HG03342 (cell line): ENCODE data around the gene LCE1A.

Experiments
- ATAC-seq: cut with Tn5 transposase; IDR thresholded peaks from one replicate; pipeline ENCODE4 v1.9.1; 2021; ENCODE audit warnings: mild to moderate bottlenecking, moderate library complexity; ENCODE audit not compliant: unreplicated experiment

Gene LCE1A

DNA sequence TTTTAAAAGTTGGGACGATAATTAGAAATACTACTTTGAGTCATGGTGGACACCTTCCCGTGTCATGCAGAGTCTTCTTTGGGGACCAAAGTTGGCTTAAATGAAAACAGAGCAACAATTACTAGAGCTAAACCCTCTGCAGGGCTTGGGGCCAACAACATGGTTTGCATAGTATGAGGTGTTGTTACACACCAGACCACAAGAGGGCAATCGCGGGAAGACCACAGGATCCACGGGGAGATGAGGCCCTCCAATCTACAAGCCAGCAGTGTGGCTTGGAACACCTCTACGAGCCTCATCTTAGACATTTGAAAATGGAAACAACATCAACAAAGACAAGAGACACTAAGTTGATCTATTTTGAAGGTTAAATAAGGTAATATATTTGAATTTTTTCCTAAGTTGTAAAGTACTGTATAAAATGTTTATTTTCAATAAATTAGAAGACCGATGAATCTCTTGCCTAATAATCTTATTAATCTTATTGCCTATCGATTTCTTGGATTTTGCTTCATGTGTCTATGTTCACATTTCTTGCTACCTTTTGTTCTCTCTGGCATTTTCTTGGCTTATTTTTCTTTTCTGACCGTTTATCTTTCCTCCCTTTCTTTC lies 42.6 kb downstream of the LCE1A start:
- ATAC-seq: peak; percentile 68

DNA sequence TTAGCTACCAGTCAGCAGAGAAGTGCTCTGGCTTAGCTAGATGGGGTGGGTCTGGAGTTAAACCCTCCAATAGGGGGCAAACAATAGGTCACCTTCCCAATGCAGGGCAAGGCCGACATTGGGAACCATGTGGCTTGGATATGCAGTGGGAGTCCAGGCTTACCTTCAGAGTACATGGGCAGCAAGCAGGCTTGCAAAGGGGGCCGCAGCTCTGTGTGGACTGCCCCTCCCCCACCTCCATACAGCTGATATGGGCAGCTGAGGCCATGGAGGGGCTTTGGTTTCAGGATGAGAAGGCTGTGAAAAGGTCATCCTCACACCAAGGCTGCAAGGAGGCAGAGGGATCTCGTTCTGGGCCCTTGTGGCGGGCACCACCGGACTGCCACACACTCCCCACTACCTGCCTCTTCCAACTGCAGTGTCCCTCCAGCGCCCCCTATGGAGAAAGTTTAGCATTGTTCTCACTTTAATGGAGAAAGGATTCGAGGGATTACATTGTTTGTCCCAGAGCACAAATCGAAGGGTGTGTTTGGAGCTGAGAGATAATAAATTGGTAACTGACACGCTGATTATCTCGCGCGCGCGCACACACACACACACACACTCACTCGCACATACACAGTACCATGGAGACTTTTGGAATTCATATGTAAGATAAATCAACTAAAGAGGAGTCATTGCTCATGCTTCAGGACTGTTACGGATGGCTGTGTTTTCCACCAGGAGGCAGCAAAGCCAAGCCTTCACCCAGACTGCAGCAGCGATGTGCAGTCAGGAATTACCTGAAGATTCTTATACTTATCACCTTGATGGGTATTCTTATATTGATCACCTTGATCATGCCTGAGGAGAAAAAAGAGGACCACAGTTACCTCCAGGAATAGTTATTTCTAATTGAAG lies 43.8 kb downstream of the LCE1A start:
- no peak for ATAC-seq

DNA sequence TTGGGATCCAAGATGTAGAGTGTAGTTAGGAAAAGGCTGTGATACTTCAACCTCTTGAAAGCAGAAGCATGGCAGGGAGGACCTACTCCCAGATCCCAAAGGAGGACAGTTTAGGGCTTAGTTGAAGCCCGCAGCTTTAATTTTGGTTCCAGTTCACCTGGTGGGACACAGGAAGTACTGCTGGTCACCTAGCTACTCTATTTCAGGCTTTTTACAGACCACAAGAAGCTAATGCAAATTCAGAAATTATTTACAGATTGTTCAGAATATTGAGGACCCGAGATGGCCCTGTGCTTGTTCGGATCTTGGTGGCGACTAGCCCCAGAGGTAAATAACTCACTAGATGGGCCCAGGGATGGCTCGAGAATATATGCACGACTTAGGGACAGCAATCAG lies 44.5 kb downstream of the LCE1A start:
- ATAC-seq: no peak

DNA sequence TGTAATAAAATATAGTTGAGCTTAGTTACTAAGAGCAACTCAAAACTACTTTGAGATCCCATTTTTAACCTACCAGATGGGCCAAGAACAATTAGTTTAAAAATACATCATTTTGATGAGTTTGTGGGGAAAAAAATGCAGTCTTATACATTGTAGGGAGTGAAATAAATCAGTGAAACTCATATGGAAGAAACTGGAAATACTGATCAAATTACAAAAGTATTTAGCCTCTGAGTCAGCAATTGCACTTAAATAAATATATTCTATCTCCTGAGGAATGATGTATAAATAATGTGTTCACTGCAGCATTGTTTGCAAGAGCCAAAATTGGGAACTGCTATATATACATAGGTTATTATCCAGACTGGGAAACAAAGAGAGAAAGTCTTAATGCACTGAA lies 46.2 kb downstream of the LCE1A start:
- ATAC-seq: no peak

DNA sequence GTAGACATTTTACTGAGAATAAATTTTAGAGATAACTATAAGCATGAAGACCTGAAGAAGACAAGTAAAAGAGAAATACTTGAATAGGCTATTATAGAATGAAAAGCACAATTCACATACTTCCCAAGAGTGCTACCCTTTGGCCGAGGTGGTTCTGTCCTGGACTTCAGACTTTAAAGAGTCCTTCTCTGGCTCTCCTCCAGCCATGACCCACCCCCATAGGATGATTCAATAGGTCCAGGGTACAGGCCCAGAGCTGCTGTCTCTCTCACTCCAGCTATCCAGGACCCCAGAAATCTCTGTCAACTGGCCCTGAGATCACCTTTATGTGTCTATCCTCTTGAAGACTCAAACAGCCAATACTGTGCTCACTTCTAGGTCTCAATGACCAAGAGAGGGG lies 49.6 kb downstream of the LCE1A start:
- ATAC-seq: no peak
